GM13977 (cell line): ENCODE data around the gene PTGDS.

ENCODE experiments used
- DNase-seq: peaks from one replicate; pipeline ENCODE4 v3.0.0; 2012; ENCODE audit warnings: low spot score
- CTCF ChIP-seq: IDR thresholded peaks from 2 replicates; pipeline ENCODE4 v1.5.1; 2012; ENCODE audit warnings: mild to moderate bottlenecking, control low read depth; ENCODE audit not compliant: insufficient read depth; ENCODE audit errors: extremely low read depth, missing control alignments
- in situ Hi-C: fragments of 300-500 bp; cut with MboI; formaldehyde crosslinking; loops from one replicate; pipeline ENCODE4 v1.12.0; 2022; ENCODE audit warnings: low sequenced_read_pairs, low pct_unique_long_range_greater_than_20kb, mixed read lengths, inconsistent platforms; ENCODE audit not compliant: unreplicated experiment

PTGDS gene

GRCh38 chr9:136995362-136995761, 18.1 kb downstream of the PTGDS start:
- in situ Hi-C loops: no loop called here
- TF ChIP-seq CTCF: no peak

DNA sequence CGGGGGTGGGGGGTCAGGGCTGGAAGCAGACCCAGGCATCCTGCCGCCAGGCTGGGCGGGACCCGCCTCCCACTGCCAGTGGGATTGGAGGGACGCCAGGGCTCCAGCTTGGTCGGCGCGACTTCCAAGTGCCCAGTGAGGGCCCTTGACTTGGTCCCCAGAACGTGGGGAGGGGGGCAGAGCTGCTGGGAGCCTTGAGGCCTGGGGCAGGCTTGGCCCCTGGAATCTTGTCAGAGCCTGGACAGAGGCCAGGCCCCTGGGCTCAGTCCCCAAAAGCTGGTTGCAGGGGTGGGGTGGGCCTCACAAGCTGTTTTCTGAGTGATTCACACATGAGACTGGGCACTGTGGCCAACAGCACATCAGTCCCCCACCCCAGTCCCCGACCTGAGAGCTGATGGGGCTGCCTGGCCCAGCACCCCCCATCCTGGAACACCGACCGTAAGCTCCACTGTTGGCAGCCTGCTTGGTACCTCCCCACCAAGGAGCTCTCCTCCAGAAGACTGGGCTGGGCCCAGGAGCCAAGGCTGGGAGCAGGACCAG, 18.5 kb downstream of the PTGDS start:
- no peak for DNase-seq
- no peak for TF ChIP-seq CTCF
- in situ Hi-C loops: no loop called here

More at GRCh38 chr9:136995362-136995761, 18.1 kb downstream of the PTGDS start:
- no peak for DNase-seq

DNA sequence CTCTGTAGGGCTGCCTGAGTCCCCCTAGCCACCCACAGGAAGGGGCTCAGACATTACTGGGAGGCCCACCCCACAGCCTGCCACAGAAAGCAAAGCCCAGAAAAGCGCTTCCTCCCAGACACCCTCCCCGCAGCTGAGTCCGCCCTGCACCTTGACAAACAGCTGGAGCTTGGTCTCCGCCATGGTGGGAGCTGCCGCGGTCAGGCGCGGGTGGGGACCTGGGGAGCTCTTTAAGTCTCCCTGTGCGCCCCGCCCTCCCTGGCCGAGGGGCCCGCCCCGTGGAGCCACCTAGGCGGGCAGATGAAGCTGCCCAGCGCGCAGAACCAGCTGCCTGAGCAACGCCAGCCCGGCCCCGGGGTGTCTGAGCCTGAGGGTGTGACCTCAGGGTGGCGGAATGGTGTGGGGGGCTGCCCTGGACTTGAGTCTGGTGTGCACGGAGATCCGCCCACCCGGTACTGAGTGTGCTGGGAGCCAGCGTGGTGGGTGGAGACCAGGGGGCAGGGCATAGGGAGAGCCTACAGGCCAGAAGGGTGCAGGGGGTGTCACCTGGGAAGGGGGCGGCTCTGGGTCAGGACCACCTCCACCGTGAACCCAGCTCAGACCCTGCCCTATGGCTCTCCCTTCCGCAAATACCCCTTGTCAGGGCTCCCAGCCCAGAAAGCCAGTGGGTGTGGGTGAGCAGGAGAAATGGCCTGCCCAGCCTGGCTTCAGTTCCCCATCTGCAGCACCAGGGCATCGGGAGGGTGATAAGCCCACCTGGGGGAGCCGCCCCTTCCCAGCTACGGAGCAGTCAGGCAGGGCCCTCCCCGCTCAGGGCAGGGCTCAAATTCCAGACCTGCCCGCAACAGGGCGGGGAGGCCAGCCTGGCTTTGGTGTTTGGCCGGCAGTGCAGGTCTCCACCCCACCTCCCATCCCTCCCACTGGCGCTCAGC, 19.3 kb downstream of the PTGDS start, which contains the start of gene CLIC3:
Gene CLIC3 (minus strand): TSS at position 208 of the 932 bp plus-strand sequence. CDS start 25 bp downstream, at position 183.
- in situ Hi-C loops: no loop called here
- DNase-seq: no peak
- TF ChIP-seq CTCF: no peak

GRCh38 chr9:136997371-136997770, 20.1 kb downstream of the PTGDS start:
- DNase-seq: no peak
- TF ChIP-seq CTCF: no peak
- in situ Hi-C loops: no loop called here

GRCh38 chr9:136997830-136998234, 20.5 kb downstream of the PTGDS start:
- TF ChIP-seq CTCF: peak; percentile 14
- DNase-seq: no peak
- in situ Hi-C loops: no loop called here

- DNase-seq: peak; percentile 92
- in situ Hi-C loops: no loop called here
- TF ChIP-seq CTCF: no peak
Measured at GRCh38 chr9:137000177-137000930, 23.1 kb downstream of the PTGDS start.
